ENCODE measurements around the gene HS2ST1.

- no peak for TF ChIP-seq POLR2A (IDR thresholded peaks at IDR 0.05)
- no peak for TF ChIP-seq CTCF (IDR thresholded peaks at IDR 0.05)
Measured at GRCh38 chr1:87121711-87122163, 207.3 kb downstream of the HS2ST1 start.

Data from vagina (tissue), 2 donors.